ENCODE measurements around the gene SLC25A13. TPM values are rescaled to one million over a fixed set of nuclear protein-coding genes. Genes with fewer than 3 reads are reported as not detected.
A peak's percentile ranks its signal among the peaks of the same experiment; 100 is the strongest.

SLC25A13 gene
- total RNA-seq, 1 donor from 2014 or later: 12.0 TPM

DNA sequence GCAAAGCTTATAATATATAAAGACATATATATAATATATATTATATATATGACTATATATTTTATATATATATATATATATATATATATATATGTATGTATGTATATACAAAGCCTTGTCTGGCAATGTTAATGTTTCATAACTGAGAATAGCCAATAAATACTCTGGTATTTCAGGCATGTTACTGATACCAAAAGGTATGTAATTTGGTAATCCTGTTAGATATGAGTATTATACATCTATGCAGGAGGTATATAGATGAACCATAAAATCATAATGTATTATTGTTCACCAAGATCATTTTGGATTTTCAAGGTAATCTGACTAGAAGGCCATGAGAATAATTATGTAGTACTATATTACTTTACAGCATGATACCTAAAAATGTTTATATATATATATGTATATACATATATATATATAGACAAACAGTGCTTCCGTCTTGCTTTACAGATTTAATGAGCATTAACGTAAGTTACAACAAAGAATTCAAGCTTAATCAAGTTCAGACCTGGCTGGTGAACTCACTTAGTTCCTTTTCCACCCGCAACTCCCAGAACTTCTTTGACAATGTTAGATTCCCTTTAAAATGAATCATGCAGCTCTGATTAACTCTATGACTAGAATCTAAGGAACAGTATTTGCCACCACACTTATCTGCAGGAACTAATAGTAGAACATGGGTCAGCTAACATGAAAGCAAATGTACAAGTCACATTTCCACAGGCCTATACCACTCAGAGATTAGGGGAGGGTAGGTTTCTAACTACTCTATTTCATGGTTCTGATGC, 82.7 kb downstream of the SLC25A13 start:
- ATAC-seq: peak; percentile 76

DNA sequence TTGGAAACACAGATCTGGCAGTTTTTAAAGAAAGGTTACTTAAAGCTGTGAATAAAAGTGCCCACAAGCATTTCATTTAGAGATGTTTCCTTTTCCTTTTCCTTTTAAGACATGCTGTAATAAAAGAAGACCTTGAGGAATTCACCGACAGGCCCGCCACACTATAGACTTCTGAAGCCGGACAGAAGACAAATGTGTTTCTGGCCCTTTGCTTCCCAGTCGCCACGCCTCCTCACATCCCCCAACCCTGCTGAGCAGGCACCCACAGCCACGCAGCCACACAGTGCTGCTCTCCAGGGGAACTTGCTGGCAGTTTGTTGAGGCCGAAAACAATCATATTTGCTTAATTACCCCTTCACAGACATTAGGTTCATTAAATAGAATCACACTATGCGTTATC, 83.4 kb downstream of the SLC25A13 start:
- ATAC-seq: no peak

DNA sequence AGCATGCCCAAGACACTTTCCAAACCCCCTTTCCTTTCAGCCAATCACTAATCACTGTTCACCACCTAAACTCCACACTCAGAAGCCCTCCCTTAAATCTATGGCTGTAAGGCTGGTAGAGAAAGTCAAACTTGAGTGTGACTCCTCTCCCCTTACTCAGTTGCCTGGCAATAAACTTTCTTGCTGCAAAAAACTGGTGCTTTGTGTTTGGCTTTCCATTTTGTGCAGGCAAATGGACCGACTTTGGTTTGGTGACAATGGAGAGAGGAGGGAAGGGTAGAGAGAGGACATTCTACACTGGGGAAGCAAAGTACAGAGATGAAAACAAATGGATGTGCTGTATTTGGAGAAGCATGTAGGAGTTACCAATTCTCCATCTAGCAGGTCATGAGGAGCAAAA, 84.9 kb downstream of the SLC25A13 start:
- ATAC-seq: no peak

DNA sequence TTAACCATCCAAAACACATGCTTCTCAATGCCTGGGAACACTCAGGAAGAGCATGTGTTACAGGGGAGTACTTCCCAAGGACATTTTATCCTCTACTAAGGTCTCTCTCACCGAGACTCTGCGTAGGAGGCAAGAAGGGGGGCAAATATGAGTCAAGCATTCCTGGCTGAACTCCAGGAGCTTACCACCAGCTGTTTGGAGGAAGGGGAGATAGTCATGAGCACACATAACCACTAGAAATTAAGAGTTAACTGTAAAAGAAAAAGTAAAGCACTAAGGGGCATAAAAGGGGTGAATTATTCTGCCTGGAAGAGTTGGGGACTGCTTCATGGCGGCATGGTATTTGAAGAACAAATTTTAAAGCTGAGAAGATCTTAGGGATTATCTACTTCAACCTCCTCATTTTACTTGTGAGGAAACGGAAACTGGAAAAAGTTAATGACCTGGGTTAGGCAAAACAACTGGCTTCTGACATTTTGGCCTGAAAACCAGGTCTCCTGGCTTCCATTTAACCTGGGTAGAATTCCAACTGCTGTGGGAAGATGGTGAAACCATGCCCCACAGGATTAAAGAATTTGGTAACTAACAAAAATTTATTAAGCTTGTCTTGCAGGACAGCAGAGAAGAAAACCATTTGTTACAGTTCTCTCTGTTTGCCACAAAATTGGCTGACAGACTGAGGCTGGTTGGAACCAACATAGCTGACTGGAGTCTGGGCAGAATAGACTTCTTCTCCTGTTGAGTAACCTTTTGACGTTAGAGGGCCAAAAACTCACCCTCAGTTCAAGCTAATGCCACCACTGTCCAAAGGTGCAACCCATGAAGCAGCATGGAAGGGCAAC, 85.5 kb downstream of the SLC25A13 start:
- ATAC-seq: peak; percentile 38

DNA sequence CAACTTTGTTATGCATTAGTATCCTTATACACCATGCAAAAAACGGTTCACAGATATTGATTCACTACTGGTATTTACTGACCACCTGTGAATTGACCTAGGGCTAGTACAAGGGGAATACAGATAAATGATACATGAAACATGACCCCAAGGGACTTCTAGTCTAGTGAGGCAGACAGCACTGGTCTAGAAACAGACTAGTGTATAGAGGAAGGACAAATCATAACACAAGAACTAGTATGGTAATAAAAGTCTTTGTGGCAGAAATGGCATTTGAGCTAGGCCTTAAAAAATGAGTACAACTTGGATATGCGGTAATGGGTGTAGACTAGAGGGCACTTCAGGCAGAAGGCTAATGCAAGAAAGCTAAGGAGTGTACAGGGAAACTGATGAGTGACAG, 86.6 kb downstream of the SLC25A13 start:
- no peak for ATAC-seq

DNA sequence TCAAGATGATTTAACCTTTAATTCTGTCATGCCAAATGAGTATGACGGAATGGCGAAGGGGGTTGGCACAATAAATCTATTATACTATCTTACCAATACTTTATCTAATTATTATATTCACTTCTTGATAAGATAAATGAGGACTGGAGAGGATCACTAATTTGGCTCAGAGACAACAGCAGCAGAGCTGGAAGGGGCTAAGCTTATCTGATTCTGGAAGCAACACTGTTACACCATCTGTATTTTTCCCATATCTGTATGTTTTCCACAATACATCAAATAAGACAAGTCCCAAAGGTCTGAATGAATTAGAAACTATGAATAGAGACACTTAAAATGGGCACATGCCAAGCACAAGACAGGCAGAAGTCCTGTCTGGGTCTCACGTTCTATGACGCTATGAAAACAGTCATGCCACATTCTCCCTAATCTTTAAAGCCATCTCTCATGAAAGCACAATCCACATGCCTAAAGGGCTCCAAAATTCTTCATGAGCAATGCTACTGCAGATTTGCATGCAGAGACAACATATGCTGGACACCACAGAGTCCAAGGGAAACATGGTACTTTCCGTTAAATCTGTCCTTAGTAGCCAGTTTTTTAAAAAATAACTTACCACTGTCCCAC, 88.3 kb downstream of the SLC25A13 start:
- ATAC-seq: no peak

DNA sequence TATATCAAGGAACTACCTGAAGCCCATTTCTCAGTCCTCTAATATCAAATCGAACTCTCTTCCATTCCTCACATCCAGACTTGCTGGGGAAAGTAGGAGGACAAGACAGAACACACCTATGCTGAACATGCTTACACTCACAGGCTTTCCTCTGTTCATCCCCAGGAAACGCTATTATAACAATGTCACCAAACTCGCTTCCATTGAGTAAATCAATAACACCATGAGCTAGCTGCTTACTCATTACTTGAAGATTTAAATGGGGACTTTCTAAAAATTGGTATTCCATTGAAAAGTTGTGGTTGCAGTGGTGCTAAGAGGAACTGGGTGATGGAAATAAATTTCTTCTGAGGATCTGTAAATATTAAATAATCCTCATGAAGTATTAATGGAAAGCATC, 88.8 kb downstream of the SLC25A13 start:
- no peak for ATAC-seq

DNA sequence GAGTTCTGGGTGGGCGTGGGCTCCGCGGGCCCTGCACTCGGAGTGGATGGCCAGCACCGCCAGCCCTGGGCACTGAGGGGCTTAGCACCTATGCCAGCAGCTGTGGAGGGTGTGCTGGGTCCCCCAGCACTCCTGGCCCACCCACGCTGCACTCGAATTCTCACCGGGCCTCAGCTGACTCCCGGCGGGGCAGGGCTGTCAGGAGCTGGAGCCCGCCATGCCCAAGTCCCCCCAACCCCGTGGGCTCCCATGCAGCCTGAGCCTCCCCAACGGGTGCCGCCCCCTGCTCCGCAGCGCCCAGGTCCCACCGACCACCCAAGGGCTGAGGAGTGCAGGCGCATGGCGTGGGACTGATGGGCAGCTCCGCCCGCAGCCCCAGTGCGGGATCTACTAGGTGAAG, 93.1 kb downstream of the SLC25A13 start:
- ATAC-seq: no peak

DNA sequence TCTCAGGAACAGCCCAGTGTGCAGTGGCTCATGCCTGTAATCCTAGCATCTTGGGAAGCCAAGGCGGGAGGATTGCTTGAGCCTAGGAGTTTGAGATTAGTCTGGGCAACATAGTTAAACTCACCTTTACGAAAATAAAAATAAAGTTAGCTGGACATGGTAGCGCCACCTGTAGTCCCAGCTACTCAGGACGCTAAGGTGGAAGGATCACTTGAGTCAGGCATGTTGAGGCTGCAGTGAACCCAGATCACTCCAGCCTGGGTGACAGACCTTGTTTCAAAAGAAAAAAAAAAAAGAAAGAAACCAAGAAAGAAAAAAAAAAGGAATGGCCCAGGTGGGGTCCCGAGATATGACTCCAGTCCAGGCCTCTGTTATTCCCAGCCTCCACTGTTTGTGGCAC, 96.6 kb downstream of the SLC25A13 start:
- ATAC-seq: no peak

DNA sequence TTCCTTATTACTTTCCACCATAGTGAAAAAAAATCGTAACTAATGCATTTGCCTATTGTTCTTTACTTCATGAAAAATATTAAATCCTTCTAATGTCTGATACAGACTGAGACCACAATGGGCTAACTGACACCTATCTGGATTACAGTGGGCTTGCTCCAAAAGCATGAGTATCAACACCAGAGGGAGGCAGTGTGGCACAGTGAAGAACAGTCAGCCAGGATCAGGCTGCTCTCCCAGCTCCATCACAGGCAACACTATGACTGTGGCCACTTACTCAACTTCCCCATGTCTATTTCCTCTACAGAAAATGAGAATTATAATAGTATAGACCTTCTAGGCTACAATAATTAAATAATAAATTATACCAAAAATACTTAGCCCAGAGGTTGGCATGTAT, 97.2 kb downstream of the SLC25A13 start:
- ATAC-seq: peak; percentile 39

DNA sequence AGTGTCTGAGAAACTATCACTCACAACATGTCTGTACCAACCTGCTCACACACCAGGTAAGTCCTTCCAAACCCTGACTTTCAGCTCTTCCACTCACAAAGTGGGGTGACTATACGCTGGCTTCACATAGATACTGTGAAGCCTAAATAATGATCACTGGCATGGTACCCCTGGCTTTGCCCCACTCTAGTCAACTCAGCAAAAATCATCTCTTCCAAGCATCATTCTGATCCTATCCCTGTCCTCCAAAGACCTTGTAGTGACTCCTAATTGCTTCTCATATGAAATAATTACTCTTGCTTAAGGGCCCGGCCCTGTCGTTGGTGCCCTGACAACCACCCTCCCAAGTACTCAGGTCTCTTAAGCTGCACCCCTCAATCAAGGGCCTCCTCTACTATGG, 97.8 kb downstream of the SLC25A13 start:
- no peak for ATAC-seq

DNA sequence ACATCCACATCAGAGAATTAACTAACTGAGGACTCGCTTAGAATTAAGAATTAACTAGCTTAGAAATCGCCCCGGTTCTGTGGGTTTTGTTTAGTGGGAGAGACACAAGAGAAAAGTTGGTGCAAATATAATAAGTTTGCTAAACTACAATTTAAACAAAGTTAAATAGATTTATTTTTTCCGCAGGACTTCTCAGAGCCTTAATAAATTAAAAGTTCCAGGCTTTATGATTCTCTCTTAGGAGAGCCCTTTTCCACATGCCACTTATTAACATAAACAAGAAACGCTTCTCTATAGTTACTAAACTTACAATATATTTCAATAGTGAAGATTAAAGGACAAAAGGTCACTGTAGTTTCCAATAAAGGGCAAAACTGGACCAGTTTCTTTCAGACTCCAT, 100.0 kb downstream of the SLC25A13 start:
- ATAC-seq: no peak

DNA sequence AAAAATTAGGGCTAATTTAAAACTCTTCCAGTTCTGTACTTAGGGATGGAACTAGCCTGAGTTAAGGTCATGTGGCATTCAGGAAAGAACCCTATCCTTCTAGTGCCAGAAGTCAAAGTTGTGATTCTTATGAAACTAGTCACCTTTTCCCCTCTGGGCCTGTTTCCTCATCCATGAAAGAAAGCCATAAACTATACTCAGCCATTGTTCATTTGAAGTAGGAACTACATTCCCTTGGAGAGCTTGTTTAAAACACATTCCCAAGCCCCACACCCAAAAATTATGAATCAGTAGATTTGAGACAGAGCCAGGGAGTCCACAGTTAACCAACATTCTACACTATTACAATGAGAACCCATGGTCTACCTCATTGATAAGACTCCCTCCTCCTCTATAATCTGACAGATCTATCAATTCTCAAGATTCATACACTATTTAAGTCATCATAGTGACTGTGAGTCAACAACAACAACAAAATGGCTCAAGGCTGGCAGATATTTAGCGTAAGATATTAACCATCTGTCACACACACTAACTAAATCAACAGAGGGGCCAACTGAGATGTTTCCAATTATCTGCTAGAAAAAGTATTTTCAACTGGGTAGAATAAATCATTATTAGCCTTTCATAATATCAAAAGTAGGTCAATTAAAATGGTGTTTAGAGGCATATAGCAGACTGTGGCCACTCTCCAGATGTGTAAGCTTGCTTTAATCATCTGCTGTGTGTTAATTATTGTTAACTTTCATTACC, 102.3 kb downstream of the SLC25A13 start:
- peak; percentile 90 for ATAC-seq

DNA sequence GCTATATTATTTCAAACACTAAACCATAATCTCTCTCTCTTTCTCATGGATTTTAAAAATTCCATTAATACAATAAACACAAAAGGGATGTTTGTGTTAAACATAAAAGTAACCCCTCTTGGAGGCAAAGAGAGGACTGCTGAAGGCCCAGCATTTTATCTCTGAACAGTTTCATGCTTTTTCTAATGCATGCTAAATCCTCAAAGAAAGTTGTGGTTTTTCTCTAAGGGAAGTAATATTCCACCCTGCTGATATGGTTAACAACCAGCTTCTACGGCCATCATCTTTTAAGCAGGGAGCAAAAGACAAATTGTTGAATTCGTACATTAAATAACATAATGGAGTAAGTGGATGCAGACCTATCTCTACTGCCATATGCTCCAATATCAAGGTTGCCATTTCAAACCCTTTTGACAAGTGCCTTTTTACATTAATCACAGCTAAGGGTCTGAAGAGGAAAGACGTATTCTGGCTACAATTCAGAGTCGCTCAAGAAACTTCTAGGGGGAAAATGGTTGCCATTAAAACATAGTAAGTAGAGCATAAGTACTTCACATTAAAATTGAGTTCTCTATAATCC, 103.1 kb downstream of the SLC25A13 start:
- ATAC-seq: no peak

DNA sequence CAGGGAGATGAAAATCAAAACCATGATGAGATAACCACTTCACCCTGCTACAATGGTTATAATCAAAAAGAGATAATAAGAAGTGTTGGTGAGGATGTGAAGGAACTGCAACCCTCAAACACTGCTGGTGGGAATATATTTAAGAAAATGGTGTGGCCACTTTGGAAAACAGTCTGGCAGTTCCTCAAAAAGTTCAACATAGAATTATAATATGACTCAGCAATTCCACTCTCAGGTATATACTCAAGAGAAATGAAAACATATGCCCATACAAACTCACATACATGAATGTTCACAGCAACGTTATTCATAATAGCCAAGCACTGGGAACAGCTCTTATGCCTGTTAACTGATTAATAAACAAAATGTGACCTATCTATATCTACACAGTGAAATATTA, 104.8 kb downstream of the SLC25A13 start:
- ATAC-seq: no peak

DNA sequence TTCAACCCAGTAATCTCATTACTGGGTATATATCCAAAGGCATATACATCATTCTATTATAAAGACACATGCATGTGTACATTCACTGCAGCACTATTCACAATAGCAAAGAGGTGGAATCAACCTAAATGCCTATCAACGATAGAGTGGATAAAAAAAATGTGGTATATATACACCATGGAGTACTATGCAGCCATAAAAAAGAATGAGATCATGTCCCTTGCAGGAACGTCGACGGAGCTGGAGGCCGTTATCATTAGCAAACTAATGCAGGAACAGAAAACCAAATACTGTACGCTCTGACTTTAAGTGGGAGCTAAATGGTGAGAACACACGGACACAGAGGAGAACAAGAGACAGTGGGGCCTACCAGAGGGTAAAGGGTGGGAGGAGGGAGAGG, 105.5 kb downstream of the SLC25A13 start:
- no peak for ATAC-seq

DNA sequence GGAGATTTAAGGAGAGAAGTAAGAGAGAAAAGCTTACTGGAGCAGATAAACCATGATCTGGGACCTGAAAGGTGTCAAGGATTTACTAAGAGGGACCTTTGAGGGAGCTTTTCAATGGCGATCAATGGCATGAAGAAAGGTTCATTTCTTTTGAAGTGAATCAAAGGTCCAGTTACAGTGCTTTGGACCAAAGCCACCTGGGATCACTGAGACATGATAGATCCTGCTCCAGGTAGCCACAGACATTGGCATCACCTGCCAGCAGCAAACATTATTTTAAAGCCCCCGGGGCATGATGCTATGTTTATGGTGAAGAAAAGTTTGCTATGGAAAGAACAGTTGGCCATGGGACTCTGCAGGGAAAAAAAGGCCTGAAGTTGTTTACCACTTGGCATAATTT, 109.4 kb downstream of the SLC25A13 start:
- ATAC-seq: no peak

DNA sequence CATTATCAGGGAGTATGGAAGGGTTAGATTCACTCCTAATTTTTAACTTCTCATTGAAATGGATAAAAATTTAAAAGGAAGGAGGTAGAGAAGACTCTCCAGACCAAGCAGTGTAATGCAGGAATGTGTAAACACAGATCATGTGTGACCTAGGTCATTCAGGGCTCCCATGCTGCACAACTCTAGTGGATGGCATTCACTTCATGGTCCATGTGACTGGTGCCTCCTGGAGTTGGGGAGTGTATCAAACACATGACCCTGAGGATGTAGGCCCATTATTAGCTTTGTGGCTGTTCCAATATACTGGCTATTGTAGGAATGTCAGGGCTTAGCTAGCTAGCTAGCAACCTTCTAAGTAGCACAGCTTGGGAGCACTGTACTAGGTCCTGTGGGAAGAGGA, 109.9 kb downstream of the SLC25A13 start:
- ATAC-seq: no peak

DNA sequence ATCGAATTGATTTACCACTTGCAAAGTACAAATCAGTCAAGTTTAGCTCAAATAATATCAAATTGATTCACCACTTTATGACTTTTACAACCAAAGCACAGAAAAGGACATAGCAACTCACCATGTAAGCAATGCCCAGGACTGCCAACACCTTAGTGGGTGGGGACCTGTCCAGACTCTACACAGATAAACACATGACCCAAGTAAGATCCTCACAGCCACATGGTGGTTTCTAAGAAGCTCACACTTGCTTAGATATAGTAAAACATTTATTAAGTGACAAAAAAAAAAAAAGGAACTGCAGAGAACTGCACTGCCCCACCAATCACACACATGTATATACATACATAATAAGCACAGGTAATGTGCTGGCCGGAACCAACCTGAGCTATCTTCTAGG, 116.2 kb downstream of the SLC25A13 start:
- ATAC-seq: no peak

DNA sequence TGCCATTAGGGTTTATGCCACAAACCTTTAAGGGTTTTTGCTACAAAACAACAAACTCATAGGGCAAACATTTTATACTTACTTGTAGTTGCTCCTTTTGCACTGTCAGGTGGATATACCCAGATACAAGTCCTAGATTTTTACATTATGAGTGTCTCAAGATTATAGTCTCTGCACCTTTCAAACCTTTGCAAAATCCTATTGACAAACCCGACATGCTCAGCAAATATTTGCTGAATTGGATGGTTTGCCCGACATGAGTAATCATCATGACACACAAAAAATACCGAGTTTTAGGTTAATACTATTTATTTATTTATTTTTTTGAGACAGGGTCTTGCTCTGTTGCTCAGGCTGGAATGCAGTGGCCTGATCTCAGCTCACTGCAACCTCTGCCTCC, 117.3 kb downstream of the SLC25A13 start:
- ATAC-seq: no peak

DNA sequence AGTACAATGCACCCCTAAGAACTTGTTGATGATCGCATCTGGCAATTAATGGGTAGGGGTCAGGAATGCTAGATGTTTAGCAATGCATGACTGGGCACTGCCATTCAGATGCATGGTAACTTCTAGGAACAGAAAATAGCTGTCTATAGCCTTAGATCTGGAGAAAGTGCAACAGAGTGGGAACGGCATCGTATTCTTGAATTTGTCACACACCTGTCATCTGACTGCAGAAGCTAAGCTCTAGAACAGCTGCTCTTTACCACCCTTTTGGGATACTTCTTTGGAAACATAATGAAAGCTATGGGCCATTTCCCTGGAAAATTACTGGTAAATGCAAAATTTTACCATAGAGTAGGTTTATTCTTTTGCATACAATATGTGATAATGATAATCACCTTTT, 118.1 kb downstream of the SLC25A13 start:
- ATAC-seq: no peak

DNA sequence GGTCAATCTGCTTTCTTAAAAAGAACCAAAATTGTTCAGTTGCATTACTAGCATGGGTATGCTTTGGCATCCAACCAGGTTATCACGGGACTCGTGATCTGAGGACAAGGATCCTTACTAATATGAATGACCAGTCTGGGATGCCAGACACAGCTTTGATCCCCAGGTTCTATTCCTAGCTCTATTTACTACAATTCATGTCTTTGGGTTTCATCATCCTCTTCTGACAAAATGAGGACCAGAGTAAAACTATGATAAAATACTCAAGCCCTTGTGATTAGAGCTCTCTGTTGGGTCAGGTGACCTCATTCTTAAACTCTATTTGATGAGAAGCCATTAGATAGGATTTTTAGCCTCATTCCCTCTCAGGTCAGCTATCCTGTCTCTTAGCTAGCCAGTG, 119.8 kb downstream of the SLC25A13 start:
- no peak for ATAC-seq

DNA sequence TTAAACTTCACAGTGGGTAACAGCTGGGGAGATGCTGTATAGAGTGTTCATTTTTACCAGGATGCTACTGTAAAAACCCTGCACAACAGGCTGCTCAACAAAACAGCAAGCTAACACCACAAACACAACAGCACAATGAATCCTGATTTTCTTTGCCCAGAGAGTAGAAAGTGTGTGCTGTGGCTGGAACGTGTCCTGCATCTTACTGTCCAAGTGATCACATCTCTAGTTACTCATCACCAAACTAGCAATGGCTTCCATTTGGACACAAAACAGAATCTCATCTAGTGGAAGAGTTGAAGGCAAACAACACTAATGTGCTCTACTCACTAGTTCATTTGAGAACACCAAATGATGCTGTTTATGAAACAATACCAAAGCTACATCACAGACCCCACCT, 121.2 kb downstream of the SLC25A13 start:
- ATAC-seq: no peak

Data from esophagus mucosa (tissue), 1 donor.